Erythroblast (primary cell): ENCODE measurements around the gene ZNF428.

ENCODE experiments used
- GATA1 ChIP-seq: IDR thresholded peaks from 2 replicates; pipeline ENCODE4 v1.6.1; 2011; ENCODE audit warnings: low read depth, mild to moderate bottlenecking, control low read depth, low read length, moderate library complexity
- POLR2A ChIP-seq: IDR thresholded peaks from 2 replicates; pipeline ENCODE4 v1.6.1; 2011; ENCODE audit warnings: mild to moderate bottlenecking, low read length

DNA sequence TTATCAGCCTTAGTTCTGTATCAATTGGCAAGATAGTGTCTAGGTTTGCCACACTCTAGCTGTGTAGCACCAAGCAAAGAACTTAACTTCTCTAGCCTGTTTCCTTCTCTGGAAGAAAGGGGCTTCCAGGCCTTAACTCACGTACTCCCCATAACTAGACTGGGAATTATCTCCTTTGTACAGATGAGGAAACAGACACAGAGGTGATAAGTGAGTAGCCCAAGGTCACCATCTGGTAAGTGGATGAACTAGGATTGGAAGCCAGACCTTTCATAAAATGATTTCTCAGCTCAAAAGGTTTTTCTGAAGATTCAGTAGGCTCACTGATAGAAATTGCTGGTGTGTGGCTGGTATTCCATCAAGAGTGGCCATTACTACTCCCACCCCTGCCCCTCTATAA, 3.1 kb downstream of the ZNF428 start:
- TF ChIP-seq POLR2A (no peak), GATA1 (no peak)
